Measurements from ENCODE around the gene AHCYL1.

DNA sequence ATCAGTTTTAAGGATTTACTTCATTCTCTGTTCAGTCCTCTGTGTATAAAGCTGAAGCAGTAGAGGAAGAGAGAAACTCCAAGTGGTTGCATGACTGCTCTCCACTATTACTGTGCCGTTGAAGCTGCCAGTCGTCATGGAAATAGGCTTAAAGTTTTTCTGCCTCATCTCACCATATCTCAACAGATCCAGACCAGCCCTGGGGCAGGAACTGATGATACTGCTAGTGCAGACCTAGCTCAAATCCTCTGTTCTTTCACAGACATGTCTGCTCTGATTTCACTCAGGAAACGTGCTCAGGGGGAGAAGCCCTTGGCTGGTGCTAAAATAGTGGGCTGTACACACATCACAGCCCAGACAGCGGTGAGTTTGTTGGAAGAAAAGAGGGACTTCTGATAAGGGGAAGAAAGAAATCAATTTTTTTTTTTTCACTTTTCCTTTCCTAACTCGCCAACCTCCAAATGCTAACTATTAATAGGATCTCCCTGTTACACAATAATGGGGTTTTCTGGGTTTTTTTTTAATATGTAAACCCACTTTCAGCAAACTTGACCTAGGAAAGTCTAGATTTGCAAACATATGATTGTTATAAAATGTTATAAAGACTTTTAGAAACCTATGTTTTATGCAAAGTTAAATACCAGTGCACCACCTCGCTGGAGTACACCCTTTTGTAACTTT is 27.7 kb downstream of the AHCYL1 start:
- TF ChIP-seq EZH2 (IDR thresholded peaks at IDR 0.05; ENCODE audit: insufficient read depth, poor library complexity, severe bottlenecking) (no peak), EZH2phosphoT487 (IDR thresholded peaks at IDR 0.05; ENCODE audit: insufficient read depth, low read depth) (no peak)
